Mucosa of rectum (tissue), 2 donors: ENCODE data around the gene TMEM131.

Source experiments
- H3K27ac ChIP-seq, 2 donors: one replicate each; pipeline ENCODE4 v1.7.0; 2013; ENCODE audit warnings: inconsistent platforms in 2 of 2, low read depth in 2 of 2, low read length in 2 of 2
- H3K27me3 ChIP-seq, 2 donors: one replicate each; pipeline ENCODE4 v1.7.0; 2013; ENCODE audit warnings: low read length in 2 of 2; ENCODE audit not compliant: control insufficient read depth in 2 of 2, insufficient read depth in 2 of 2
- H3K36me3 ChIP-seq, 2 donors: one replicate each; pipeline ENCODE4 v1.7.0; 2013; ENCODE audit warnings: low read length in 2 of 2; ENCODE audit not compliant: control insufficient read depth in 2 of 2, insufficient read depth in 2 of 2
- H3K4me1 ChIP-seq, 2 donors: one replicate each; pipeline ENCODE4 v1.7.0; 2013; ENCODE audit warnings: low read length in 2 of 2, mild to moderate bottlenecking in 1 of 2; ENCODE audit not compliant: control insufficient read depth in 2 of 2, insufficient read depth in 2 of 2
- H3K4me3 ChIP-seq, 2 donors: one replicate each; pipeline ENCODE4 v1.7.0; 2013; ENCODE audit warnings: low read length in 2 of 2
- H3K9ac ChIP-seq, 2 donors: one replicate each; pipeline ENCODE4 v1.7.0; 2013; ENCODE audit warnings: low read length in 2 of 2, low read depth in 1 of 2, mild to moderate bottlenecking in 1 of 2
- H3K9me3 ChIP-seq, 2 donors: one replicate each; pipeline ENCODE4 v1.7.0; 2013; ENCODE audit warnings: low read length in 2 of 2; ENCODE audit not compliant: control insufficient read depth in 2 of 2
- donor health status: healthy.
- donor health status: Normal muscosa, but diverticular disease.

Gene TMEM131

DNA sequence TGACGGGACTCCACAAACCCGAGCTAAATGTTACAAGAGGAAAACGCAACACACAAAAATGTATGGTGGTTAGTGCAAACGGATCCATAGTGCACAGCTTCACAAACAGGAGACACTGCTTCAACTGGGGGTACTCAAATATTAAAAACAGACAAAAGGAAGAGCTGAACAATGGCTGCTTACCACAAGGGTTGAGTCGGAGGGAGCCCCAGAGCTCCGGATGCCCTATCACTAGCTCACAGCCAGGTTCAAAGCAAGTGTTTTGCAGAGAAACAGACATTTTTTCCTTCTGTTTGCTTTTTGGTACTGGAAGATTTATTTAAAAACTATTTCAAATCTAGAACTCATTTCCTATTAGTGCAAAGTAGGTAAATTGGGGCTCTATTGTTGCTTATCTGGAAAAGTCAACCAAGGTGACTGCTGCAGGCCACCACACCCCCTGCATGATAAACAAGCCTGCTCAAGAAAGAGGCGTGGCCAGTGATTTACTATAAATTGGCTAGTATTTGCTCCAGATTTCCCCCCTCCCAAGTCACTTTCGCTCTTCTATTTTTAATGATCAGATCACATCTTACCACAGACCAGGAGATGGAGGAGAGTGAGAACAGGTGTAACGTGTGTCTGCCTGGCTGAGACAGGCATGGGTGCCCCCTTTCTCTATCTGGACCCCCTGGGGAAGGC lies 235.9 kb downstream of the TMEM131 start:
- no peak overlapping the region for H3K27ac ChIP-seq
- H3K4me3 ChIP-seq, result no peak overlapping the region
- H3K27me3 ChIP-seq, result no peaks in the 10 kb centered on the region
- H3K9ac ChIP-seq, result no peak overlapping the region
- peaks cover 0 to 3% of the 10 kb centered on the region in 2 donors for H3K4me1 ChIP-seq
- no peaks in the 10 kb centered on the region for H3K9me3 ChIP-seq
- peaks cover 72 to 91% of the 10 kb centered on the region in 2 donors for H3K36me3 ChIP-seq

DNA sequence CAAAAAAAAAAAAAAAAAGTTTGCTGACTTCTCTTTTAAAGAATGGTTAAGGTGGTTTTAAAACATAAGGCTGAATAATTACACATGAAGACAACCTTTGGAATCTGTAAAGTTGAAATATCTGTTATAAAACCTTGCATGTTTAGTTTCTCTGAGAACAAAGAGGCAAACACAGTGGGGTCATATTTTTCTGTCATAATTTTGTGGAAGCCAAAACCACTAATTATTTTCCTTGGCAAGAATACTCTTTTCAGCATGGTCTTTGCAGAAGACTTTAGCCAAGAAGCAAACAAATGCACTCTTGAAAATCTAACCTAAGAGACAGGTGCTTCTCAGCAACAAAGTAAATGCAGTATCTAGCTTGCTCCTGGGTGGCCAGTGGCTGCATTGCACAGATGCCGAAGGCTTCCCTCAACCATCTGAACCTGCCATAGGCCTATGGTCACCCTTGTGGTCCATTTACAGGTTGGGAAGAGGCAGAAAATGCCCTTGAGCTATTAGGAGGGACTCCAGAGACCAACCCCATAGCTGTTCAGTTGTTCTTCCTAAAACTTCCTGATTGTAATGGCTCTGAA lies 237.5 kb downstream of the TMEM131 start:
- Histone ChIP-seq H3K36me3 (peaks cover 64 to 78% of the 10 kb centered on the region in 2 donors), H3K27ac (no peak overlapping the region), H3K4me1 (peaks cover 0 to 3% of the 10 kb centered on the region in 2 donors)

DNA sequence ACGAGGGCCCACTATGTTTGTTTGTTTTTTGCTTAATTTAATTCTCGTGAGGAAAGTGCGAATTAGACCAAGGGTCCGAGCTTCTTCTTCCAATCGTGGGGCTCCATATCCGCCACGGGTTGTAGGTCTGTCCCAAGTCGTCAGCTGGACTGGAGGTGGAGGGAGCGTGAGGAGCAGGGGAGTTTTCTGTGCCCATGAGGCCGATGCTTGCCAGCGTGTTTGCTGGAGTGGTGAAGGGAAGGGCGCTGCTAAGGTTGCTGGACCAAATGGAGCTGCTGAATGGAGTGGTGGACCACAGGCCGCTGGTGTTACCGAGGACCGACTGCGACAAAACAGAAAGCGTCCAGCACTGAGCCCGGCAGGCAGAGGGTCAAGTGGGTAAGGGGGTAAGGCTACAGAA lies 238.7 kb downstream of the TMEM131 start:
- Histone ChIP-seq H3K9ac (no peak overlapping the region), H3K27ac (no peak overlapping the region), H3K27me3 (no peaks in the 10 kb centered on the region), H3K36me3 (peaks cover 64 to 67% of the 10 kb centered on the region in 2 donors), H3K9me3 (no peaks in the 10 kb centered on the region), H3K4me3 (no peak overlapping the region), H3K4me1 (peaks cover 0 to 3% of the 10 kb centered on the region in 2 donors)

More for the DNA sequence above, 237.5 kb downstream of the TMEM131 start:
- Histone ChIP-seq H3K9me3 (no peaks in the 10 kb centered on the region), H3K9ac (no peak overlapping the region), H3K4me3 (no peak overlapping the region), H3K27me3 (no peaks in the 10 kb centered on the region)

DNA sequence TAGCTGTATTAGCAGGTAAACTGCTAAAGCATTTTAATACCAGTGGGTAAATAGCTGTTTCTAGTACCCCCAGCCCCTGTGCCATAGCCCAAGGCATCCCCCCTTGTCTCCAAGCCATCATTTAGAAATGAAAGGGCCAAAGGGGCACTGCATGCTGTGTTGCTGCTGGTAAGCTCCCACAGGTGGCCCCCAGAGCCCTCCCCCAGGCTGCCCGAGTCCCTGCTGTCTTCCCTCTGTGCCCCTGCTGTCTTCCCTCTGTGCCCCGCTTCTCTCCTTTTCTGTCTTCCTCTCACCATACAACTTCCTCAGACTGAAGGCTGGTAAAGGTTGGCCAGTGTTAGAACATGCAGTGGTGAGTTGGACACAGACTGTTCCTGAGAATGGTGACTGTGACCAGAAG lies 240.3 kb downstream of the TMEM131 start:
- no peak overlapping the region for H3K27ac ChIP-seq

DNA sequence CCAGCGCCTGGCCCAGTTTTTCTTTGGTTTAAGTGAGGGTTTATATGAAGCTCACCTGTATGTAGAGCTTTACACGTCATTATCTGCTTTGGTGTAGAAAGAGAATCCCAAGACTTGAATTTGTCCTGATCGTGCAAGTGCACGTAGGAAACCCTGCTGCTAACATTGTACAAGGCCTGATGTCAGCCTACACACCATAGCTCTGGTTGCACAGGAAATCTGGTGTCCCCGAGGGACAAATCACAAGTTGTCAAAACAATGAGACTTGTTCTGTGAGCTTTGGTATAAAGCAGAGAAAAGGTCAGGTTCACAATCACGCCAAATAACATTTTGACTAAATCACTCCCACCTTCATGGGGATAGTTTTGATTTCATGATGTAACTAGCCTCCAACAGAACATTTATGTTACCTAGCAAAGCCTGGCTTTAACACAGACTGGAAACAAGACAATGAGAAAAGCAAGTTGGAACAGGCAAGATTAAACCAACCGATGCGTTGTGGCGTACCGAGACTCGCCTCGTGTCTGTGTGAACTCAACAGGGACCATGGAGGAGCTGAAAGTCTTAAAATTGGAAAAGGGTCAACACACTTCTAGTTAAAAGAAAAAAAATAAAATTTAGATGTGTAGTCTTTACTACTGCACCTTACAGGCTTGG lies 240.9 kb downstream of the TMEM131 start:
- Histone ChIP-seq H3K4me1 (peaks cover 0 to 3% of the 10 kb centered on the region in 2 donors), H3K4me3 (no peak overlapping the region), H3K27me3 (no peaks in the 10 kb centered on the region), H3K27ac (no peak overlapping the region), H3K9ac (no peak overlapping the region), H3K9me3 (no peaks in the 10 kb centered on the region), H3K36me3 (peaks cover 56 to 61% of the 10 kb centered on the region in 2 donors)

More for the DNA sequence above, 240.3 kb downstream of the TMEM131 start:
- H3K27me3 ChIP-seq, result no peaks in the 10 kb centered on the region
- peaks cover 0 to 3% of the 10 kb centered on the region in 2 donors for H3K4me1 ChIP-seq
- no peak overlapping the region for H3K4me3 ChIP-seq
- no peaks in the 10 kb centered on the region for H3K9me3 ChIP-seq
- H3K36me3 ChIP-seq, result peaks cover 59 to 63% of the 10 kb centered on the region in 2 donors
- no peak overlapping the region for H3K9ac ChIP-seq

DNA sequence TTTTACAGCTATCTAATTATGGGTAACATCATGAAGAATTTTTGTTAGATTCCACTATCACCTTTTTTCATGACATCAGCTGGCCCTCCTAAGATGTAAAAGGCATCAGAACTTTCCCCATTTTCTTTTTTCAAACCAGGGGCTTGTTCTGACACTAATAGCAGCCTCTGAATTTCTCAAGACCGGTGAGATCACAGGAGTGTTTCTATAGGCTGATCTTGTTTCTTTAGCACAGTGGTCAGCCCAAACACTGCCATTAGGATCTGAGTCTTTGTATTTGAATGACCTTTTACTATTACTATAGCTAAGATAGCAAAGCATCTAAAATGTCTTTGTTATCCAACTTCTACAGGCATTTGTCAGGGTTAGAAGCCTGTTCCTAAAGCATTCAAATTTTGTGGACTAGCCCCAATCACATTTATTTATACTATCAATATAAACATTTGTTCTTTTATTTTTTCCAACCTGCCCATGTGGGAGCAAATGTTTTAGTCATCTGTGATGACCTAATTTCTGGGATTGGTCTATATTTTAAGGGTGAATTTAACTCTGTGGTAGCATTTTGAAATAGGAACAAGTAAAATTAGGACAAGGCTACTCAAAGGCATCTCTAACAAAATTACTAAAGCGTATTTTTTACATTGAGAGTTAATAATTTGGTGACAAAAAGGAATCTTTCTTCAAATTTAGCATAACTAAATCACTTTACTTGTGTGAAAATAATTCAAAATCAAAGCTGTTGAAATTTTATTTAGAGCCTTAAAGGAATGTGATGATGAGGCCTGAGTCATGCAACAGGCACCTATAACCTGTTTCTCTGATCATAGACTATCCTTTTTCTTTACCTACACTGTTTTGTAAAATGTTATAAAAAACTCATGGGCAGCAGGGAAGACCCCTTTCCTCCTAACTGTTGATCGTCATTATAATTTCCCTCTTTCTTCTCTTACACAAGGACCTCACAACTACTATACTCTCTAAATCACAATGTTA lies 243.1 kb downstream of the TMEM131 start:
- no peak overlapping the region for H3K4me3 ChIP-seq
- peaks cover 41 to 44% of the 10 kb centered on the region in 2 donors for H3K36me3 ChIP-seq
- no peak overlapping the region for H3K27ac ChIP-seq
- H3K4me1 ChIP-seq, result no peaks in the 10 kb centered on the region
- H3K27me3 ChIP-seq, result no peaks in the 10 kb centered on the region
- no peak overlapping the region for H3K9ac ChIP-seq
- no peaks in the 10 kb centered on the region for H3K9me3 ChIP-seq

DNA sequence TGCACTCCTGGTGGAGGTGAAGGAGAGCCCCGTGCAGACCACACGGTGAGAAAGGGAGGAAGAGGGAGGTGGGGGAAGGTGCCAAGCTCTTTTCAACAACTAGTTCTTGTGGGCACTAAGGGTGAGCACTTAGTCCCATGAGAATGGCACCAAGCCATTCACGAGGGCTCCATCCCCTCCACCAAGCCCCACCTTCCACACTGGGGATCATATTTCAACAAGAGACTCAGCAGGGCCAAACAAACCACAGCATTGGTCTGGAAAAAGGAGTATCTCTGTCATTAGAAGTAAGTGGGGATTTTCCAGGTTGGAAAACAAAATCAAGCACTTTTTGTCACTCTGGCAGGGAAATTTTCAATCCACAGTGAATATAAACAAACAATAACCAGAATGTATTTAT lies 244.0 kb downstream of the TMEM131 start:
- H3K36me3 ChIP-seq, result peaks cover 36% of the 10 kb centered on the region in 2 donors

DNA sequence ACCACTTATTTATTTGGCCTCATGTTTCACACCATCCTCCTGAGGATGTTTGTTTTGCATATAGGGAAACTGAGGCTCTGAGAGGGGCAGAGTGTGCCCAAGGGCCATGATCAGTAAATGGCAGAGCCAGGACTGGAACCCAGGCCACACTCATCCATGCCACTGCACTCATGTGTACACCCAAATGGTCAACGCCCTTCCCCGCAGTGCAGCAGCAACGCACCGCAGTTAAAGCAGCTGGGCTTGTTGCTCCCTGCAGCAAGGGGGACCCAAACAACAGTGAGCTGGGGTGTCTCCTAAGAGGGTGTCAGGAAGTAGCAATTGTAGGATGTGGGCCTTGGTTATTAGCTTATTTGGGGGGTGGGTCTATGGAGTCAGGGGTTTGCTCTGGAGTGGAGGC lies 245.7 kb downstream of the TMEM131 start:
- H3K9me3 ChIP-seq, result no peaks in the 10 kb centered on the region
- no peaks in the 10 kb centered on the region for H3K27me3 ChIP-seq
- peaks cover 20 to 23% of the 10 kb centered on the region in 2 donors for H3K36me3 ChIP-seq
- no peak overlapping the region for H3K9ac ChIP-seq
- no peak overlapping the region for H3K4me3 ChIP-seq
- H3K27ac ChIP-seq, result no peak overlapping the region
- no peaks in the 10 kb centered on the region for H3K4me1 ChIP-seq

More for the DNA sequence above, 244.0 kb downstream of the TMEM131 start:
- Histone ChIP-seq H3K9ac (no peak overlapping the region), H3K27me3 (no peaks in the 10 kb centered on the region), H3K4me3 (no peak overlapping the region), H3K9me3 (no peaks in the 10 kb centered on the region), H3K4me1 (no peaks in the 10 kb centered on the region), H3K27ac (no peak overlapping the region)

DNA sequence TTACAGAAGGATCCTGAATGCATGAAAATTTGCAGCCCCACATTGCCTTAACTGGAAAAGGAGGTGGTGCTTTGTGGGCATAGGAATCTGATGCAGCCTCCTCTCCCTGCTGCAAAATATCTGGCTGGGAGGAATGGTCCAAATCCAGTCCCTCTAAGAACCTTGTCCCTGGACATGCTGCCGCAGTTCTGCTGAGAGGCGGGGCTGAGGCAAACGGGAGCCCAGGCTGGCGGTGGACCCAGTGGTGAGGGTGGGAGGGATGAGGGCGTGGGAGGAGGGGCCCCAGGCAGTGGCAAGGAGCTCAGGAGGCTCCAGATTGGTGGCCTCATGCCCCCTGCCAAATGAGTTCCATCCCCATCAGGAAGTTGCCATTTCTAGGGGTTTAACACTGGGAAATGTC lies 246.2 kb downstream of the TMEM131 start:
- Histone ChIP-seq H3K4me3 (no peak overlapping the region), H3K9ac (no peak overlapping the region), H3K36me3 (peaks cover 16 to 19% of the 10 kb centered on the region in 2 donors), H3K27me3 (no peaks in the 10 kb centered on the region), H3K9me3 (no peaks in the 10 kb centered on the region), H3K27ac (no peak overlapping the region), H3K4me1 (no peaks in the 10 kb centered on the region)
